Measurements from ENCODE around the gene RGP1. TPM values are rescaled to one million over a fixed set of nuclear protein-coding genes. Genes with fewer than 3 reads are reported as not detected.

RGP1 gene
- total RNA-seq, 2 experiments from 2014 or later = 17.1 to 17.3 TPM

GRCh38 chr9:35783418-35783817, 34.3 kb downstream of the RGP1 start:
- ChIA-PET CTCF (no interaction called here), POLR2A (no interaction called here)

GRCh38 chr9:35789541-35789940, 40.5 kb downstream of the RGP1 start:
- ChIA-PET CTCF (interaction anchor here (0.6 to 2.9 kb wide), 23 partner anchors 9 to 810 kb away, joined by 3 to 17 read pairs (median 3); partner anchors contain the start of genes FAM221B and TMEM8B), POLR2A (no interaction called here)

GRCh38 chr9:35790025-35790384, 40.9 kb downstream of the RGP1 start:
- ChIA-PET POLR2A (interaction anchor here (0.6 kb wide), 1 partner anchor 41 kb away, joined by 3 read pairs; the partner anchor contains the start of genes GBA2 and RGP1), CTCF (interaction anchor here (0.5 to 2.9 kb wide), 25 partner anchors 9 to 160 kb away, joined by 3 to 17 read pairs (median 3); partner anchors contain the start of genes FAM221B and TMEM8B)

DNA sequence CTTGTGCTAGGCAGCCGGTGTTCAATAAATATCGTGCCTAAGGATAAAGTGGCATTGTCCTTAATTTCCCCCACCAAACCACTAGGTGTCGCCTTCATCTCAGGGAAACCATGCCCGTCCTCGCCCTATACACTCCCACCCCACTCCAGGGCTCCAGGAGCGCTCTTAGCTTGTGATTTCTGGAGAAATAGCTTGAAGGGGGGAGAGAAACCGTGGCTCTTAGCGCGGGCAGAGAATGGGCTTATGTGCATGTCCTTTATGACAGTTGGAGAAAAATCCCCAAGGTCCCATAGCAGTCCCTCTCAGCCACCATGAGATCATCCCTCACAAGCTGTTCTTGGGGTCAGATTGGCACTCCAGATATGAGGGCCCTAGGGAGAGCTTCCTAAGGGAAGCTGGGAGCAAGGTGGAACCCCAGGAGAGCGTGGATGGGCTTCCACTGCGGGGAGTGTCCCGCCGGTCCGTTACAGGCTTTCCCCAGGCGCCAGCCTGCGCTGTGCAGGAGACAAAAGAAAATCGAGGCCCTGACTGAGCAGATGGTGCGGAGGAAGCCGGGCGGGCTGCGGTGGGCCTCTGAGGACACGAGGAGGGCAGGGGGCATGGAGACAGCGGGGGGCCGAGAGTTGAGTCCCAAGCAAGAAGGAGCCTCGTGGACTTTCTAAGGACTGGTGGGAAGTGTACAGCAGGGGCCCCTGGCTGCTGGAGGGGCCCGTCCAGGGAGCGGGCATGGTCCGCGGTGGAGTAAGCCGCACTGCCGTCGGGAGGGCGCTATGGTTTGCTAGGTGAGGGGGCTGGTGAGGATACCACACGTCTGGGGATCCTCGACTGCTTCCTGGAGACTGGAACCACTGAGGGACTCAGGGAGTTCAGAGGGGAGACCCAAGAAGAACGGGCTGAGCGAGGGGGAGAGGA, 41.6 kb downstream of the RGP1 start:
- POLR2A ChIA-PET = interaction anchor here (0.6 kb wide), 1 partner anchor 42 kb away, joined by 3 read pairs; the partner anchor contains the start of genes GBA2 and RGP1

DNA sequence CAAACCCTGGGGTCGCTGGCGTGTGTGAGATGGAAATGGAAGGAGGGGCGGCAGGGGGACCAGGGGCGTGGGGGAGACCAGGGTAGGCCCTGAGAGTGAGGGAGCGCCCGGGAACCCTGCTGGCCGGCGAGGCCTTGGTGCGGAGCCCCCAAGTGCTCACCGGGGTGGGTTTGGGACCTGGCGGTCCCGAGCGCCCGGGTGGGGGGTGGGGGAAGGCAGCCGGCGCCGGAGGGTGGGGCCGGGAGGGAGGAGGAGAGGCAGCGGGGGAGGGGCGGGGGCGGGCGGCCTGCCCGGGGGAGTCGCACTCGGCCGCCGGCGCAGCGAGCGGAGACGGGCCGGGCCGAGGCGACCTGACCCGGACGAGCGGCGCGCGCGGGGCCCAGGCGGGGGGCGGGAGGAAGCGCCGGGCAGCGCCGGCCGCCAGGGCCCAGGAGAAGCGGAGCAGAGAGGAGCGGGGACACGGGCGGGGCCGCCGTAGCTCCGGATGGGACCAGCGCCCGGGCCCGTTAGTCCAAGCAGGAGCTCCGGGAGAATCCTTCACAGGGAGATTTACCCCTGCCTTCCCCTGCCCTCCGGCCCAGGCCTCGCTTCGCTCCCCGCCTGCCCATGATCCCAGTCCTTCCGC, 42.3 kb downstream of the RGP1 start, which contains the start of gene NPR2:
TSS of gene NPR2 (plus strand) at position 295 of the 625 bp plus-strand sequence. CDS start 818 bp downstream, outside the sequence.
- POLR2A ChIA-PET = no interaction called here
- CTCF ChIA-PET = no interaction called here

More for the DNA sequence above, 41.6 kb downstream of the RGP1 start:
- CTCF ChIA-PET = interaction anchor here (0.5 to 2.9 kb wide), 26 partner anchors 8 to 161 kb away, joined by 3 to 17 read pairs (median 3); partner anchors contain the start of genes FAM221B and TMEM8B

- ChIA-PET POLR2A (no interaction called here), CTCF (no interaction called here)
Measured at GRCh38 chr9:35792024-35792813, 43.1 kb downstream of the RGP1 start.

DNA sequence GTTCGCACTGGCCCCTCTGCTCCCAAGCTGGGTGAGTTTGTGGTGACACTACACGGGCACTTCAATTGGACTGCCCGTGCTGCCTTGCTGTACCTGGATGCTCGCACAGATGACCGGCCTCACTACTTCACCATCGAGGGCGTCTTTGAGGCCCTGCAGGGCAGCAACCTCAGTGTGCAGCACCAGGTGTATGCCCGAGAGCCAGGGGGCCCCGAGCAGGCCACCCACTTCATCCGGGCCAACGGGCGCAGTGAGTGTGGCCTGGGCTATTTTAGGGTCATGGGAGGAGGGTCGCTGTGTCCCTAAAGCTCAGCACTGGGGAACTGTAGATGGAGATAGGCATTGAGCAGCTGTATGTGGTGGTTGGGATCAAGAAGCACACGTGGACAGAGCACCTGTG, 43.7 kb downstream of the RGP1 start:
- ChIA-PET CTCF (no interaction called here), POLR2A (no interaction called here)

DNA sequence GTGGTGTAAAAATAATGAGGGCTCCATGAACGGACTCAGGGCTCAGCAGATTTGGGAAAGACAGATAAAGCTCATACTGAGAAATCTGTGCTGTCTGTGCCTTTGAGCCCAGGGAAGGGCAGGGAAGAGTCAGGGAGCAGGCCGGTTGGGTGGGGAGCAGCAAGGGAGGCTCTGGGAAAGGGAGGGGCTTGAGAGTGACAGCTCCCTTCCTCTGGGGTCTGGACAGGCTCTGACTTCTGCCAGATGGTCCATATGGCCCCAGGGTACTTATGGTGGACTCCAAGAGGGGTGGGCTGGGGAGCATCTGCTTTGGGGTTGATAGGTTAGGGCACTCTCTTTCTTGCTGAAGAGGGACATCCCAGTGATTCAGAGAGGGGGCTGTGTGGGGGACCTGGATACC, 44.4 kb downstream of the RGP1 start:
- ChIA-PET CTCF (no interaction called here), POLR2A (no interaction called here)

- ChIA-PET POLR2A (no interaction called here), CTCF (interaction anchor here (1.9 kb wide), 1 partner anchor 87 kb away, joined by 4 read pairs; no protein-coding TSS in a partner anchor)
Measured at GRCh38 chr9:35795695-35796094, 46.6 kb downstream of the RGP1 start.

GRCh38 chr9:35797311-35798109, 48.4 kb downstream of the RGP1 start:
- POLR2A ChIA-PET = interaction anchor here (0.5 to 0.6 kb wide), 3 partner anchors 31 to 122 kb away, joined by 3 read pairs; partner anchors contain the start of genes FAM221B and TMEM8B
- CTCF ChIA-PET = interaction anchor here (0.8 to 1.8 kb wide), 2 partner anchors 14 to 29 kb away, joined by 3 to 5 read pairs; partner anchors contain the start of gene SPAG8

GRCh38 chr9:35798658-35799374, 49.7 kb downstream of the RGP1 start:
- ChIA-PET CTCF (interaction anchor here (1.2 to 1.8 kb wide), 3 partner anchors 8 to 28 kb away, joined by 4 to 7 read pairs (median 5); partner anchors contain the start of gene SPAG8), POLR2A (interaction anchor here (1.2 kb wide), 1 partner anchor 16 kb away, joined by 3 read pairs; the partner anchor contains the start of gene HINT2)

DNA sequence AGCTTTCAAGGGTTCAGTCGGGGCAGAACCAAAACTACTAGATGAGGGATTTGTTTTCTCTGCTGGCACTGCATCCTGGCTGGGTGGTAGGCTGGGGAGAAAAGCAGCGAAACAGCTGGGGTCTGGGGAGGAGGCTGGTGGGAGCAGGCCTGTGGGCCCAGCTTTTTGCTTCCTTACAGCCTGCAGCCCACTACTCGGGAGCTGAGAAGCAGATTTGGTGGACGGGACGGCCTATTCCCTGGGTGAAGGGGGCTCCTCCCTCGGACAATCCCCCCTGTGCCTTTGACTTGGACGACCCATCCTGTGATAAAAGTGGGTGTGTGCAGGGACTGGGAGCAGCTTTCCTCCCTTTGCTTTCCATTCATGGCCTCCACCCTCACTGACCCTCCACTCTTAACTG, 51.4 kb downstream of the RGP1 start:
- ChIA-PET CTCF (interaction anchor here (1.3 kb wide), 1 partner anchor 142 kb away, joined by 3 read pairs; the partner anchor contains the start of gene CCDC107), POLR2A (no interaction called here)

DNA sequence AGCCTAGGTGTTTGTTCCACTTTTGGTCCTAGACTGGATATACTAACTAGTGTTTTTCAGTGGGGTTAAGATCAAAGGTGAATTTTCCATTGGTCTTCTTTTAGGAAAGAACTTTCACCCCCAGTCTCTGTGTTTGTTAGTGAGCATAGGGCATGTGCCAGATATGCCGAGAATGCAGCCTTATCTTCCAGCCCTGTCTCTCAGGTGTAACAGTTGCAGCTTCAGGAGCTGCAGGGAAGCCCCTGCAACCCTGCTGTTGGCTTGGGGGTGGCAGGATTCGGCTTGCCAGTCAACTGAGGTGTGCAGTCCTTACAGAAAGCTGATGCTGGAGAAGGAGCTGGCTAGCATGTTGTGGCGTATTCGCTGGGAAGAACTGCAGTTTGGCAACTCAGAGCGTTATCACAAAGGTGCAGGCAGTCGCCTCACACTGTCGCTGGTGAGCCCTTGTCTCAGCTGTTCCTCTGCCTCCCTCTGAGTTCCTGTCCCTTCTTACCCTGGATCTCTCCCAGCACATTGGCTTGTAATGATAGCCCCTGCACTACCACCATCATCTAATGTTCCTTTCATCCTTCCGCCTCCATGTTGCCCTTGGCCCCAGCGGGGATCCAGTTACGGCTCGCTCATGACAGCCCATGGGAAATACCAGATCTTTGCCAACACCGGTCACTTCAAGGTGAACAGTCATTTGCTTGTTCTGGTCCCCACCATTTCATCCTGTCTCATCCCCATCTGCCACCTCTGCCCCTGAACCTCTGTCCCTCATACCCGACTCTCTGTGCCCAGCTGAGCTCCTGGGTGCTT, 52.4 kb downstream of the RGP1 start:
- ChIA-PET POLR2A (no interaction called here), CTCF (no interaction called here)

- ChIA-PET POLR2A (no interaction called here), CTCF (interaction anchor here (0.9 to 1.7 kb wide), 2 partner anchors 16 to 50 kb away, joined by 3 to 5 read pairs; no protein-coding TSS in a partner anchor)
Measured at GRCh38 chr9:35806101-35806500, 57.0 kb downstream of the RGP1 start.
